Loucy (cell line): ENCODE data around the gene APOBEC3B.
"Not testable (repeated sequence)": the region's sequence is repeated elsewhere in the genome, so short reads cannot be mapped to it uniquely, and the experiment has no call there.

Source experiments
- H2AFZ ChIP-seq: fragments of 200-600 bp; sonication (generic); 2 replicates; pipeline ENCODE4 v1.6.0; 2016; ENCODE audit warnings: antibody characterized with exemption, mild to moderate bottlenecking, low read length, moderate library complexity
- H3F3A ChIP-seq: fragments of 200-600 bp; 2 replicates; pipeline ENCODE4 v1.6.0; 2016; ENCODE audit warnings: antibody characterized with exemption, low read depth, mild to moderate bottlenecking
- H3K27me3 ChIP-seq: fragments of 200-600 bp; sonication (generic); 2 replicates; pipeline ENCODE4 v1.6.1; 2014; ENCODE audit warnings: low read length, mild to moderate bottlenecking; ENCODE audit not compliant: insufficient read depth, poor library complexity, severe bottlenecking
- H3K36me3 ChIP-seq: fragments of 200-600 bp; sonication (generic); 2 replicates; pipeline ENCODE4 v1.6.1; 2016; ENCODE audit warnings: low read length; ENCODE audit not compliant: insufficient read depth
- H3K4me1 ChIP-seq: fragments of 200-600 bp; sonication (generic); 2 replicates; pipeline ENCODE4 v1.5.1; 2014; ENCODE audit warnings: low read length, mild to moderate bottlenecking; ENCODE audit not compliant: insufficient read depth, poor library complexity, severe bottlenecking
- H3K4me2 ChIP-seq: fragments of 200-600 bp; sonication (generic); 2 replicates; pipeline ENCODE4 v1.6.0; 2014; ENCODE audit warnings: antibody characterized with exemption, low read length, low read depth, mild to moderate bottlenecking; ENCODE audit not compliant: poor library complexity, severe bottlenecking
- H3K4me3 ChIP-seq: fragments of 200-600 bp; sonication (generic); 2 replicates; pipeline ENCODE4 v1.5.1; 2014; ENCODE audit warnings: low read length, mild to moderate bottlenecking, mixed read lengths; ENCODE audit not compliant: poor library complexity, severe bottlenecking
- H3K79me2 ChIP-seq: fragments of 200-600 bp; sonication (generic); 2 replicates; pipeline ENCODE4 v1.6.1; 2014; ENCODE audit warnings: low read length; ENCODE audit not compliant: insufficient read depth
- H3K9ac ChIP-seq: fragments of 200-600 bp; sonication (generic); 2 replicates; pipeline ENCODE4 v1.6.0; 2014; ENCODE audit warnings: mild to moderate bottlenecking, low read depth, low read length, moderate library complexity; ENCODE audit not compliant: poor library complexity, severe bottlenecking
- H3K9me2 ChIP-seq: fragments of 200-600 bp; sonication (generic); replicated peaks from 2 replicates; pipeline ENCODE4 v1.6.1; 2016; ENCODE audit warnings: low read depth, low read length, mixed read lengths
- H3K9me3 ChIP-seq: fragments of 200-600 bp; sonication (generic); 2 replicates; pipeline ENCODE4 v1.6.1; 2014; ENCODE audit warnings: mild to moderate bottlenecking, antibody characterized with exemption, low read length, low read depth; ENCODE audit not compliant: insufficient read depth
- H4K20me1 ChIP-seq: fragments of 200-600 bp; sonication (generic); 2 replicates; pipeline ENCODE4 v1.6.0; 2014; ENCODE audit warnings: antibody characterized with exemption, low read length, mild to moderate bottlenecking; ENCODE audit not compliant: insufficient read depth, poor library complexity, severe bottlenecking
- CTCF ChIP-seq: fragments of 200-600 bp; sonication (generic); conservative IDR thresholded peaks from 2 replicates; pipeline ENCODE4 v1.5.1; 2014; ENCODE audit warnings: mild to moderate bottlenecking, antibody characterized with exemption, low read length
- EZH2phosphoT487 ChIP-seq: fragments of 200-600 bp; IDR thresholded peaks from 2 replicates; pipeline ENCODE4 v1.6.1; 2018; ENCODE audit warnings: antibody characterized with exemption, mild to moderate bottlenecking, moderate library complexity, borderline replicate concordance

APOBEC3B gene

GRCh38 chr22:39030705-39031104 lies 48.6 kb downstream of the APOBEC3B start:
- Histone ChIP-seq H4K20me1 (no peaks in the 10 kb centered on the region), H3K27me3 (no peaks in the 10 kb centered on the region), H3K9me3 (no peaks in the 10 kb centered on the region), H2AFZ (no peak overlapping the region), H3K4me1 (peaks cover 11% of the 10 kb centered on the region), H3K9me2 (no peaks in the 10 kb centered on the region), H3F3A (no peaks in the 10 kb centered on the region), H3K9ac (no peak overlapping the region), H3K79me2 (peaks cover 6% of the 10 kb centered on the region; the same call in 1 of the 2 replicates), H3K4me2 (no peak overlapping the region), H3K36me3 (no peaks in the 10 kb centered on the region), H3K4me3 (no peak overlapping the region)
- no peak for TF ChIP-seq EZH2phosphoT487
- TF ChIP-seq CTCF: no peak

- H3K36me3 ChIP-seq, H3K9me3 ChIP-seq, H2AFZ ChIP-seq, H3K4me2 ChIP-seq, H3K4me3 ChIP-seq, H3K27me3 ChIP-seq, H3K4me1 ChIP-seq, H3K9me2 ChIP-seq, H3F3A ChIP-seq, H3K79me2 ChIP-seq, H3K9ac ChIP-seq, H4K20me1 ChIP-seq: not testable (repeated sequence)
Measured at GRCh38 chr22:39031434-39032295, 49.5 kb downstream of the APOBEC3B start.

- H3K9me3 ChIP-seq, H3F3A ChIP-seq, H3K9me2 ChIP-seq, H3K9ac ChIP-seq, H3K4me2 ChIP-seq, H3K4me3 ChIP-seq, H3K36me3 ChIP-seq, H2AFZ ChIP-seq, H3K27me3 ChIP-seq, H4K20me1 ChIP-seq: not testable (repeated sequence)
- peaks cover 12% of the 10 kb centered on the region for H3K4me1 ChIP-seq
- peaks cover 12% of the 10 kb centered on the region for H3K79me2 ChIP-seq
Measured at GRCh38 chr22:39037071-39037470, 54.9 kb downstream of the APOBEC3B start.

GRCh38 chr22:39039306-39040126 lies 57.4 kb downstream of the APOBEC3B start:
- Histone ChIP-seq H3K9ac (peak overlapping the region; percentile 94), H3K9me3 (no peaks in the 10 kb centered on the region), H3K9me2 (no peaks in the 10 kb centered on the region), H3F3A (peaks cover 5% of the 10 kb centered on the region; the same call in 1 of the 2 replicates), H2AFZ (no peak overlapping the region), H3K4me1 (peaks cover 26% of the 10 kb centered on the region), H3K4me3 (peak overlapping the region; percentile 94), H4K20me1 (no peaks in the 10 kb centered on the region), H3K4me2 (peak overlapping the region; percentile 81), H3K36me3 (no peaks in the 10 kb centered on the region), H3K27me3 (no peaks in the 10 kb centered on the region), H3K79me2 (peaks cover 36% of the 10 kb centered on the region)
- TF ChIP-seq CTCF: no peak
- no peak for TF ChIP-seq EZH2phosphoT487

GRCh38 chr22:39040155-39040537 lies 58.0 kb downstream of the APOBEC3B start:
- Histone ChIP-seq H3K79me2 (peaks cover 39% of the 10 kb centered on the region), H3K4me3 (peak overlapping the region; percentile 94), H3K9ac (peak overlapping the region; percentile 94), H3K4me2 (peak overlapping the region; percentile 81), H3K4me1 (peaks cover 28% of the 10 kb centered on the region)
- H2AFZ ChIP-seq, H3K9me3 ChIP-seq, H4K20me1 ChIP-seq, H3K36me3 ChIP-seq, H3K9me2 ChIP-seq, H3F3A ChIP-seq, H3K27me3 ChIP-seq: not testable (repeated sequence)
